Keratinocyte (primary cell): ENCODE results near the gene NRG2.

Experiments
- CTCF ChIP-seq, 3 experiments: IDR thresholded peaks in 1 of 3; conservative IDR thresholded peaks in 1 of 3; optimal IDR thresholded peaks in 1 of 3; 2 replicates in 2 of 3; 3 replicates in 1 of 3; pipeline versions ENCODE3 to v1.5.1; 2011; ENCODE audit warnings: low read length in 3 of 3, mild to moderate bottlenecking in 3 of 3, moderate library complexity in 2 of 3, control low read depth in 1 of 3, inconsistent platforms in 1 of 3; ENCODE audit not compliant: insufficient read depth in 2 of 3; ENCODE audit errors: extremely low read depth in 1 of 3
- EZH2 ChIP-seq: IDR thresholded peaks from one replicate; pipeline ENCODE4 v1.6.1; 2012; ENCODE audit warnings: inconsistent platforms, mild to moderate bottlenecking, low read length, moderate library complexity

DNA sequence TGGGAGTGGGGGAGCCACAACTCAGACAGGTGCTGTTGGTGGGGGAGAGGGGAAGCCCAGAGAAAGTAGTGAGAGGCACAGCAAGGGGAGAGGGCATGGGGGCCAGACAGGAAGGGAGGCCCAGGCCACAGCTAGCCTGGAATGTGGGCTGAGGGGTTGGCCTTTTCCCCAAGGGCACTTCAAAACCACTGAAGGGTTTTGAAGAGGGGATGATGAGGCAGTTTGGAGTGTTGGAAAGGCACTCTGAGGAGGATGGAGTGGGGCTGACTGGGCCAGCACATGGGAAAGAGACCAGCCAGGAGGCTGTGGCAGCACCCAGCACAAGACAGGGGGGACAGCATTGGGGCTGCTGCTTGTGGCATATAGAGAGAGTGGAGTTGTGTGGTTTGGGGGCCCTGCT, 243.7 kb downstream of the NRG2 start:
- no peak for TF ChIP-seq CTCF (optimal IDR thresholded peaks at IDR 0.05 in 1 of 3, IDR thresholded peaks at IDR 0.05 in 1 of 3, conservative IDR thresholded peaks at IDR 0.05 in 1 of 3; ENCODE audit: extremely low read depth in 1 of 3, insufficient read depth in 2 of 3, low read length in 3 of 3)
- no peak for TF ChIP-seq EZH2
